ENCODE results near the gene RBMS2.

- TF ChIP-seq CTCF (IDR thresholded peaks at IDR 0.05; ENCODE audit: low read depth, low read length) (no peak), EZH2phosphoT487 (IDR thresholded peaks at IDR 0.05; ENCODE audit: low read depth) (no peak)
Observed at GRCh38 chr12:56578983-56579546, 57.4 kb downstream of the RBMS2 start.

All from OCI-LY3 (cell line).